Measurements from ENCODE around the gene KRT79.
"Not testable (repeated sequence)": the region's sequence is repeated elsewhere in the genome, so short reads cannot be mapped to it uniquely, and the experiment has no call there.

The KRT79 gene

GRCh38 chr12:52806821-52807543 is 27.1 kb downstream of the KRT79 start:
- no peak for DNase-seq (ENCODE audit: low spot score)

- DNase-seq (ENCODE audit: low spot score), result no peak
Observed at GRCh38 chr12:52806169-52806811, 27.8 kb downstream of the KRT79 start.

- no peak for DNase-seq (ENCODE audit: low spot score)
Observed at GRCh38 chr12:52805739-52806138, 28.4 kb downstream of the KRT79 start.

- DNase-seq (ENCODE audit: low spot score), result peak; percentile 84
Observed at GRCh38 chr12:52805000-52805399, 29.1 kb downstream of the KRT79 start.

- DNase-seq (ENCODE audit: low spot score), result no peak
Observed at GRCh38 chr12:52802442-52802841, 31.7 kb downstream of the KRT79 start.

GRCh38 chr12:52801773-52802172 is 32.3 kb downstream of the KRT79 start:
- no peak for DNase-seq (ENCODE audit: low spot score)

- no peak for DNase-seq (ENCODE audit: low spot score)
Observed at GRCh38 chr12:52800259-52800917, 33.7 kb downstream of the KRT79 start.

GRCh38 chr12:52799505-52800211 is 34.5 kb downstream of the KRT79 start:
- no peak for DNase-seq (ENCODE audit: low spot score)

- no peak for DNase-seq (ENCODE audit: low spot score)
Observed at GRCh38 chr12:52798671-52799504, 35.2 kb downstream of the KRT79 start.

- no peak for DNase-seq (ENCODE audit: low spot score)
Observed at GRCh38 chr12:52798003-52798670, 36.0 kb downstream of the KRT79 start.

- no peak for DNase-seq (ENCODE audit: low spot score)
Observed at GRCh38 chr12:52797529-52797894, 36.6 kb downstream of the KRT79 start.

- DNase-seq (ENCODE audit: low spot score), result no peak
Observed at GRCh38 chr12:52796839-52797528, 37.1 kb downstream of the KRT79 start.

- no peak for DNase-seq (ENCODE audit: low spot score)
Observed at GRCh38 chr12:52796429-52796794, 37.7 kb downstream of the KRT79 start.

- DNase-seq (ENCODE audit: low spot score), result no peak
Observed at GRCh38 chr12:52795694-52796428, 38.2 kb downstream of the KRT79 start, which contains the start of gene KRT3. Gene KRT3 (minus strand): TSS chr12:52796117. CDS start chr12:52796042, 75 bp downstream.

GRCh38 chr12:52795332-52795674 is 38.8 kb downstream of the KRT79 start:
- not testable (repeated sequence) for DNase-seq (ENCODE audit: low spot score)

- no peak for DNase-seq (ENCODE audit: low spot score)
Observed at GRCh38 chr12:52794479-52795331, 39.4 kb downstream of the KRT79 start.

- no peak for DNase-seq (ENCODE audit: low spot score)
Observed at GRCh38 chr12:52792185-52793029, 41.7 kb downstream of the KRT79 start.

All from iPS-NIHi11 (cell line).